ENCODE measurements around the gene LRMDA.

GRCh38 chr10:75541411-75541810, 110.0 kb downstream of the LRMDA start:
- TF ChIP-seq EZH2 (IDR thresholded peaks at IDR 0.05; ENCODE audit: low read length), result no peak
- TF ChIP-seq, protein P1, sequence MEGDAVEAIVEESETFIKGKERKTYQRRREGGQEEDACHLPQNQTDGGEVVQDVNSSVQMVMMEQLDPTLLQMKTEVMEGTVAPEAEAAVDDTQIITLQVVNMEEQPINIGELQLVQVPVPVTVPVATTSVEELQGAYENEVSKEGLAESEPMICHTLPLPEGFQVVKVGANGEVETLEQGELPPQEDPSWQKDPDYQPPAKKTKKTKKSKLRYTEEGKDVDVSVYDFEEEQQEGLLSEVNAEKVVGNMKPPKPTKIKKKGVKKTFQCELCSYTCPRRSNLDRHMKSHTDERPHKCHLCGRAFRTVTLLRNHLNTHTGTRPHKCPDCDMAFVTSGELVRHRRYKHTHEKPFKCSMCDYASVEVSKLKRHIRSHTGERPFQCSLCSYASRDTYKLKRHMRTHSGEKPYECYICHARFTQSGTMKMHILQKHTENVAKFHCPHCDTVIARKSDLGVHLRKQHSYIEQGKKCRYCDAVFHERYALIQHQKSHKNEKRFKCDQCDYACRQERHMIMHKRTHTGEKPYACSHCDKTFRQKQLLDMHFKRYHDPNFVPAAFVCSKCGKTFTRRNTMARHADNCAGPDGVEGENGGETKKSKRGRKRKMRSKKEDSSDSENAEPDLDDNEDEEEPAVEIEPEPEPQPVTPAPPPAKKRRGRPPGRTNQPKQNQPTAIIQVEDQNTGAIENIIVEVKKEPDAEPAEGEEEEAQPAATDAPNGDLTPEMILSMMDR (optimal IDR thresholded peaks at IDR 0.05 in 1 of 3, IDR thresholded peaks at IDR 0.05 in 1 of 3, conservative IDR thresholded peaks at IDR 0.05 in 1 of 3; ENCODE audit: extremely low read depth in 1 of 3, insufficient read depth in 2 of 3, low read length in 3 of 3), result no peak

Measured in keratinocyte (primary cell).